ENCODE results near the gene DNAH14. TPM values are rescaled to one million over a fixed set of nuclear protein-coding genes. Genes with fewer than 3 reads are reported as not detected.
"Not testable (repeated sequence)": the region's sequence is repeated elsewhere in the genome, so short reads cannot be mapped to it uniquely, and the experiment has no call there.

The DNAH14 gene
- total RNA-seq, 1 donor from 2014 or later: 2.2 TPM

GRCh38 chr1:224919508-224919907 lies 10.0 kb upstream of the DNAH14 start:
- intact Hi-C loops (cut with DNase I): no loop called here
- no peak for DNase-seq (ENCODE audit: low spot score)

- intact Hi-C loops (cut with DNase I): loop anchor here (5.0 kb wide), 1 partner anchor 274 kb away; no protein-coding TSS in a partner anchor
- no peak for DNase-seq (ENCODE audit: low spot score)
These were observed 8.5 kb upstream of the DNAH14 start for GRCh38 chr1:224920930-224921329.

DNA sequence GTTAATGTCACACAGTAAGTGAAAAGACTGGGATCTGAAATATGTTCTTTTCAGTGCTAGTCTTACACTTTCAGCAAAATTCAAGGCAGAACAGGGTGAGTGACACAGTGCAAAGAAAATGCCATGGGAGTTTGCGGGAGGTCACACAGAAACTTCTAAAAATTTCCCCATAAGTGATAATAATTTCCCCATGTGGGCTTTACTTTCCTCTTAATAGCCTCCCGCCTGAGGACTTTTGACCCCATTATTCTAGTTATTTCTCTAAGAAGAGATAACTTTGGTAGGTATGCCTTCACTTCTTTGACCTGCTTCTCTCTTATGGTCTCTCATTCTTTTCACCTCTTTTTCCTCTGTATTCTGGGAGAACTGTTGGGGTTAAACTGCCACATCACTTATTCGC lies 8.1 kb upstream of the DNAH14 start:
- intact Hi-C loops (cut with DNase I): loop anchor here (5.0 kb wide), 1 partner anchor 274 kb away; no protein-coding TSS in a partner anchor
- no peak for DNase-seq (ENCODE audit: low spot score)

GRCh38 chr1:224922404-224923164 lies 6.9 kb upstream of the DNAH14 start:
- intact Hi-C loops (cut with DNase I): loop anchor here (2.0 to 5.0 kb wide), 2 partner anchors 275 to 410 kb away; no protein-coding TSS in a partner anchor
- DNase-seq (ENCODE audit: low spot score): no peak

DNA sequence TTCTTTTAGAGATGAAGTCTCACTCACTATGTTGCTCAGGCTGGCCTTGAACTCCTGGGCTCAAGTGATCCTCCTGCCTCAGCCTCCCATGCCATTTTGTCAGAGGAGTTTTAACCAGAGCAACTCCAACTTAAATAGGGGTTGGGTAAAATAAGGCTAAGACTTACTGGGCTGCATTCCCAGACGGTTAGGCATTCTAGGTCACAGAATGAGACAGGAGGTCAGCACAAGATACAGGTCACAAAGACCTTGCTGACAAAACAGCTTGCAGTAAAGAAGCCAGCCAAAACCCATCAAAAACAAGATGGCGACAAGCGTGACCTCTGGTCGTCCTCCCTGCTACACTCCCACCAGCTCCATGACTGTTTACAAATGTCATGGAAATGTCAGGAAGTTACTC lies 5.7 kb upstream of the DNAH14 start:
- intact Hi-C loops (cut with DNase I): loop anchor here (2.0 to 5.0 kb wide), 2 partner anchors 276 to 411 kb away; no protein-coding TSS in a partner anchor
- DNase-seq (ENCODE audit: low spot score): no peak

- intact Hi-C loops (cut with DNase I); DNase-seq (ENCODE audit: low spot score): not testable (repeated sequence)
These were observed 1.8 kb upstream of the DNAH14 start for GRCh38 chr1:224927631-224928030.

DNA sequence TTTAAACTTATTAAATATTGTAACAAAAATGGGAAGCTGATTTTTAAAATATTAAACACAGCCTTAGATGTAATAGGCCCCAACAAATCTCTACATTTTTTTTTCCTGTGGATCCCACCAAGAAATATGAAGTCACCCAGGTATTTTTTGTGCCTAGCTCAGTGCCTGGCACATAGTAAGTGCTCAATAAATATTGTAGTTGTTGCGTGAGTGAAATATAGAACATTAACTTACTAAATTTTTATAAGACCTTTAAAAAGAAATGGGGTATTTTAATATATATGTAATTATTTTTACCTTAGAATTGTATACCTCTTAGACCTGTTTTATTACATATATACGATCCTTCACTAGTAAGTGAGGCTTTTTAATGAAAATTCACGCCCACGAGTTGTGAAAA lies 569 bp upstream of the DNAH14 start:
- intact Hi-C loops (cut with DNase I): no loop called here
- DNase-seq (ENCODE audit: low spot score): no peak

DNA sequence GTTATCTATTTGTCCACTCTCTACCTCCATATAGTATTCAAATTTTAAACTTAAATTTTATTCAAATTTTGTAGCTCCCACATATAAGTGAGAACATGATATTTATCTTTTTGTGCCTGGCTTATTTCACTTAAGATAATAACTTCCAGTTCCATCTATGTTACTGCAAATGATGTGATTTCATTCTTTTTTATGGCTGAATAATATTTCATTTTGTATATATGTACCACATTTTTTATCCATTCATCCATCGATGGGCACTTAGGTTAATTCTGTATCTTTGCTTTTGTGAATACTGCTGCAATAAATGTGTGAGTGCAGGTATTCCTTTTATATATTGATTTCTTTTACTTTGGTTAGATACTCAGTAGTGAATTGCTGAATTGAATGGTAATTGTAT lies 2.1 kb downstream of the DNAH14 start:
- no peak for DNase-seq (ENCODE audit: low spot score)
- intact Hi-C loops (cut with DNase I): no loop called here

- intact Hi-C loops (cut with DNase I): no loop called here
- no peak for DNase-seq (ENCODE audit: low spot score)
These were observed 3.3 kb downstream of the DNAH14 start for GRCh38 chr1:224932607-224933249.

GRCh38 chr1:224933584-224933983 lies 4.1 kb downstream of the DNAH14 start:
- no peak for DNase-seq (ENCODE audit: low spot score)
- intact Hi-C loops (cut with DNase I): no loop called here

GRCh38 chr1:224938652-224939051 lies 9.2 kb downstream of the DNAH14 start:
- intact Hi-C loops (cut with DNase I): no loop called here
- no peak for DNase-seq (ENCODE audit: low spot score)

DNA sequence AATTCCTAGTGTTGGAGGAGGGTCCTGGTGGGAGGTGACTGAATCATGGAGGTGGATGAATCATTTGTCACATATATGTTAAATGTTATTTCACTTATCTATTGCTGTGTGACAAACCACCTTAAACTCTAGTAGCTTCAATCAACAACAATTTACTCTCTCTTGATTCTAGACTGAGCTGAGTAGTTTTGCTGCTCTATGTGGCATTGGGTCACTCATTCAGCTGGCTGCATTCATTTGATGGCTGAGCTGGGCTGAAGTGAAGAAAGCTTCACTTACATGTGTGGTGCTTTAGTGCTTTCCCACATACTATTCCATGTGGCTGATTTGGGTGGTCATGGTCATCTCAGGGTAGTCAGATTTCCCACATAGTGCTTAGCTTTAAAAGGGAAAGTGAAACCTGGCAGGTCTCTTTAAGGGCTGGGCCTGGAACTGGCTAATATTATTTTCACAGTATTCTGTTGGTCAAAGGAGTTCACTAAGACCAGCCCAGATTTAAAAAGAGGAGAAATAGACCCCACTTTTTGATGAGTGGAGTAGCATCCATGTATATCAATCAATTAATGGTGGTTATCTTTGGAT lies 10.5 kb downstream of the DNAH14 start:
- intact Hi-C loops (cut with DNase I): no loop called here
- no peak for DNase-seq (ENCODE audit: low spot score)

DNA sequence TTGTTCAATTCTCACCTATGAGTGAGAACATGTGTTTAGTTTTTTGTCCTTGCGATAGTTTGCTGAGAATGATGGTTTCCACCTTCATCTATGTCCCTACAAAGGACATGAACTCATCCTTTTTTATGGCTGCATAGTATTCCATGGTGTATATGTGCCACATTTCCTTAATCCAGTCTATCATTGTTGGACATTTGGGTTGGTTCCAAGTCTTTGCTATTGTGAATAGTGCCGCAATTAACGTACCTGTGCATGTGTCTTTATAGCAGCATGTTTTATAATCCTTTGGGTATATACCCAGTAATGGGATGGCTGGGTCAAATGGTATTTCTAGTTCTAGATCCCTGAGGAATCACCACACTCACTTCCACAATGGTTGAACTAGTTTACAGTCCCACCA lies 11.3 kb downstream of the DNAH14 start:
- DNase-seq (ENCODE audit: low spot score); intact Hi-C loops (cut with DNase I): not testable (repeated sequence)

GRCh38 chr1:224945651-224946348 lies 16.3 kb downstream of the DNAH14 start:
- intact Hi-C loops (cut with DNase I); DNase-seq (ENCODE audit: low spot score): not testable (repeated sequence)

GRCh38 chr1:224946349-224946691 lies 16.8 kb downstream of the DNAH14 start:
- intact Hi-C loops (cut with DNase I); DNase-seq (ENCODE audit: low spot score): not testable (repeated sequence)

- no peak for DNase-seq (ENCODE audit: low spot score)
- intact Hi-C loops (cut with DNase I): no loop called here
These were observed 28.2 kb downstream of the DNAH14 start for GRCh38 chr1:224957696-224958095.

DNA sequence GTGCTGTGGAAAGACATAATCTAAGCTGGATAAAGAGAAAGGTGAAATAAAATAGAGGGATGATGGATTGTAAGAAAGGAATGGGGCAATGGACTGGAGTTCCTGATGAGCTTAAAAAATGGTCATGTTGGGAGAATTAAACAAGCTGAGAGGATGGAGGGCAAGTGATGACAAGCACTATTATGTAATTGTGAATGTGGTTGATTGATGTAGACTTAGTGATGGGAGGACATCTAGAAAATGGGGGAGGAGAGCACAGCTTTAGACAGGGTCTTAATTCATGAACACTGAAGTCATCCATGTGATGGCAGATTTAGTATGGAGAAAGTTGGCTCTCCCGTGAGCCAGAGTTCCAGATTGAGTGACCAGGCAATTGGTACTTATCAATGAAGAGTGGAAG lies 29.0 kb downstream of the DNAH14 start:
- intact Hi-C loops (cut with DNase I): no loop called here
- DNase-seq (ENCODE audit: low spot score): no peak

GRCh38 chr1:224959115-224959514 lies 29.6 kb downstream of the DNAH14 start:
- intact Hi-C loops (cut with DNase I): no loop called here
- no peak for DNase-seq (ENCODE audit: low spot score)

- no peak for DNase-seq (ENCODE audit: low spot score)
- intact Hi-C loops (cut with DNase I): no loop called here
These were observed 30.2 kb downstream of the DNAH14 start for GRCh38 chr1:224959656-224960055.

DNA sequence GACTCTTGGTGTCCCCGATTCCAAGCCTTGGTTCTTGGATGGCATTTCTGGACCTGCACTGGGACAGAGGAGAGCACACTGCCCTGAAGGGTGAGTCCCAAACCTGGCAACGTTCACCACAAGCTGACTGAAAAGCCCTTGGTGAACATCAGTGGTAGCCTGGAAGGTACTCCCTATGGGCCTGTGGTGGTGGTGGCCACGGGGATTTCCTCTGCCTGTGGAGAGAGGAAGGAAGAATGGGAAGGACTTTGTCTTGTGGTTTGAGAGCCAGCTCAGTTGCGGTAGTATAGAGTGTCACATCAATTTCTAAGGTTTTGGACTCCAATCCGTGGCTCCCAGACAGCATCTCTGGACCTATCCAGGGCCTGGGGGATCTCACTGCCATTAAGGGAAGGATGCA lies 50.7 kb downstream of the DNAH14 start:
- intact Hi-C loops (cut with DNase I): no loop called here

More for the DNA sequence above, 50.7 kb downstream of the DNAH14 start:
- no peak for DNase-seq (ENCODE audit: low spot score)
